Measurements from ENCODE around the gene LOXL1. TPM values are rescaled to one million over a fixed set of nuclear protein-coding genes. Genes with fewer than 3 reads are reported as not detected.
A peak's percentile ranks its signal among the peaks of the same experiment; 100 is the strongest.

Gene LOXL1
- total RNA-seq, 1 donor from 2014 or later: 14.0 TPM

DNA sequence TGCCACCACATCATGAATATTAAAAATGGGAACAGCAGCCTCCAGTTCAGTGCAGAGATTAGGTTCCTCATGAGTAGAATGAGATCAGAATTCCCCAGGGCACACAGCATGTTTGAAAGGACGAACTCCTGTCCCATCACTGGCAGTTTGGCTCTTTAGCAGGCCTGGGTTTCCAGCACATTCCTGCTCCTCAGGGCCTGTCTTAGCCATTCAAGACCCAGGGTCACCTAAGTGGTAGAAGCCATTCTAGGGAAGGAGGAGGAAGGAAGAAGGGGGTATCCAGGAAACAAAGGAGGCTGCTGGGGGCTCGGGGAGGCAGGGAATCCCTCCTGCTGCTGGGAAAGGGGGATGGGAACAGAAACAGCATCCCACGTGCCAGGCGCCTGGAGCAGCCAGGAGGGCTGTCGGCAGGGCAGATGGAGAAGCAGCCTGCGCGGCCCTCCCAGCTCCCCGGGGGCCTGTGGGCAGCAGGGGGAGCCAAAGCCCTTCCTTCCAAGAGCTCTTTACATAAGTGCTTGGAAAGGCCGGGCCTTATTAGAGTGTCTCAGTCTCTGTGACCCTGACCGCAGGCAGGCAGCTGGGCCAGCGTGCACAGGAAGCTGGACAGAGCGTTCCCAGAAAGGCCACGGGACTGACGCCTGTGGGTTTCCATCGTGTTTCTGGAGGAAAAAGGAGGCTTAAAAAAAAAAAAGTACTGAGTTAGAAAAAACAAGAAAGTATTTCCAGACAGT is 24.7 kb downstream of the LOXL1 start:
- peak; percentile 94 for DNase-seq (ENCODE audit: low spot score)

DNA sequence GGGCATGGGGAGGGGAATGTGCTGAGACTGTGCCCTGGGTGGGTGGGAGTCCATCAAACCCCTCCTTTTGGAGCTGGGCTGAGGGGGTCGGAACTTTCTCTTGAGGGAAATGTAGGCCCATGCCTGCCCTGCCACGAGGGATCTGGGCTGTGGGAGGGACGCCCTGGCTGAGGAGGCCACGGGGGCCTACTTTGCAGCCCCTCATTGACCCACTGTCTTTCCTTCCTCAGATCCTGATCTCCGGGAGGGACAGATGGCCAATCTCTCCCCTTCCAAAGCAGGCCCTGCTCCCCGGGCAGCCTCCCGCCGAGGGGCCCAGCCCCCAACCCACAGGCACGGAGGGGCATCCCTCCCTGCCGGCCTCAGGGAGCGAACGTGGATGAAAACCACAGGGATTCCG is 25.3 kb downstream of the LOXL1 start:
- DNase-seq (ENCODE audit: low spot score): no peak

DNA sequence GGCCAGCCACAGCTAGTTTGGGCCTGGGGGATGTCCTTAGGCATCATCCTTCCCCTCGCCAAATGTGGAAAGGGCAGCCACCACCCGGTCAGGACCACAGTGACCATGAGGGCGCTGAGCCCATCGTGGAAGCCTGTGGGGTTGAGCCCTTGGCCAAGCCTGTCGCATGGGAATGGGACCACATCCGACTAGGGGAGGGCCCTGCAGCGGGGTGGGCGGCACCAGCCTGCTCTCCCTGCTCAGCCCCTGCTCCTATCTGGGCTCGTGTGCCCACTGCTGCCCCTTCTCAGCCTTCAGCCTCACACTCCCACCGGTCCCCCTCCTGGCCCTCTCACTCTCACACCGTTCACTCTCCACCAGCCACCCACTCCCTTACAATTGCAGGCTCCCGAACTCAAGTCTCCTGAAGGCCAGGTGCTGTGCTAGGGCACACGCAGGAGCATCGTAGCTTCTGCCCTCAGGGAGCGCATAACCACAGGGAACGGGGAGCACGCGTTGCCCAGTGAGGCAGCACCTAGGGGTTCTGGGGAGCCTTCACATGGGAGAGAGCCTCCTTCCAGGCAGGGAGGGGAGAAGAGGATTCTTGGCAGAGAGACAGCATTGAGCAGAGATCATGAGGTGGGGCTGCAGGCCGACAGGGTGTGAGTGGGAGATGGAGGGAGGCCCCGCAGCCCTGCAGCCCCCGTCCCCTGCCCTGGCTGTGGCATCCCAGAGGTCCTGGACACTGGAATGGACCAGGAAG is 26.1 kb downstream of the LOXL1 start:
- DNase-seq (ENCODE audit: low spot score): no peak

DNA sequence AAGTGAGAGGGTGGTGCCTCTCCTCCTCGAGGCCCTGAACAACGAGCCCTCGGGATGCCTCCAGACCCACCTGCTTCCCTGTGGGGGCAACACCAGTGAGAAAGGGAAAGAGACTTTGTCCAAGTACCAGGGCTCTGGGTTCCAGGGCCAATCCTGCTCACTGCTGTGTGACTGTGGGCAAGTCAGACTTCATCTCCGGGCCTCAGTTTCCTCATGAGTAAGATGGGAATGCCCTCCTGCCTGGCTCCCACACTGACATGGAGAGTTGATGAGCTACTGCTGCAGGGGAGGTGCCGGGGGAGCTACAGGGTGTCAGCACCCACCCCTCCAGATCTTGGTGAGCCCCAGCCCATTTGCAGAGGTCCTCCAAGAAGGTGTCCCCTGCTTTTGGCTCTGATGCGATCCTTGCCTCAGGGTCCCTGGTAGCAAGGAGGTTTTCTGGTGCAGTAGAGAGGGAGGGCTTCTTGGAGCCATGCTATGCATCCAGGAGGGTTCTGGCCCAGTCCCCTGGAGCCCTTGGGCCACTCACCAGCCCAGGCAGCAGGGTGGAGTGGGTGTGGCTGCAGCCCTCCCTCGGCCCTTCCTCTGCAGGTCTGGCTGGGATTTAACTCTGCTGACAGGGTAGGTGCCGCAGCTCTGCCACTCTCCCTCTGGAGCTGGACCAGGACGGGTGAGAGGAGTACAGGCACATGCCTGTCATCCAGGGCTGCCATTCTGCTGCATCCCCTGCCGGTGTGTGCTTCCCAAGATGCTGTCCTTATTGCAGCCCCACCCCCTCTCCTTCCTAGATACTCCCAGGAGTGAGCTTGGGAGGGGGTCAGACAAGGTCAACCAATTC is 26.9 kb downstream of the LOXL1 start:
- DNase-seq (ENCODE audit: low spot score): no peak

DNA sequence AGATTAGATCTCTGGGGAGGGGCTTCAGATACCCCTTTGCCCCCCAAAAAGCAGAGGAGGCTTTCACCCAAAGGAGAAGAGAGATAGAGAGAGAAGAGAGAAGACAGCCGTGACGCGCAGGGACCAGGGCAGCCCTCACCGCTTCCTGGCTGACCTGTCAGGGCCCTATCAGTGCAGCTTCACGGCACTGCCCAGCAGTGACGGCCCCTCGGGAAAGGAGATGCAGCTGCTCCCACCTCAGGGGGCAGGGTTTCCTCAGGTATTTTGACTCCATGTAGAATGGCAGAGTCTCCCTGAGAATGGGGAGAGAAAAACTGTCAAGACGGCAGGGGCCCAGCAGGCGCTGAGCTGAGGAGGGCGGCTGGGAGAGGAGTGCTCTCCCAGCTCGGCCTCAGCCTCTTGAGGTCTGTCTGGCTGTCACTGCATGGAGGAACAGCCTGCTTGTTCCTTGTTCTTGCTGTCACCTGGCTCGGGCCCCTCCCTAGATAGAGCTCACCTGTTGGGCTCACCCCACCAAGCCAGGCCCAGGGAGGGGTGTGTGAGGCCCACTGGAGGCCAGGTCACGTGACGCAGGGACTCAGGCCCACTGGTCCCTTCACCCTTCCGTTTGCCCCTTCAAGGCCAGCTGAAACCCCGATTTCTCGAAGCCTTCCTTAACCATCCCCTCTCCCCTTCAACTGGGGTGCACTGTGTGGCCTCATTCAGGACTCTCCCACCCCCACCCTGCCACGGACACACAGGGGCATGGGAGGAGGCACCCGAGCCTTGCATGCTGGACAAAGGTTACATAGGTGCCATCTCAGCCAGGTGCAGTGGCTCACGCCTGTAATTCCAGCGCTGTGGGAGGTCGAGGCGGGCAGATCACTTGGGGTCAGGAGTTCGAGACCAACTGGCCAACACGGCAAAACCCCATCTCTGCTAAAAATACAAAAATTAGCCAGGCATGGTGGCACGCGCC is 28.2 kb downstream of the LOXL1 start:
- DNase-seq (ENCODE audit: low spot score): no peak

DNA sequence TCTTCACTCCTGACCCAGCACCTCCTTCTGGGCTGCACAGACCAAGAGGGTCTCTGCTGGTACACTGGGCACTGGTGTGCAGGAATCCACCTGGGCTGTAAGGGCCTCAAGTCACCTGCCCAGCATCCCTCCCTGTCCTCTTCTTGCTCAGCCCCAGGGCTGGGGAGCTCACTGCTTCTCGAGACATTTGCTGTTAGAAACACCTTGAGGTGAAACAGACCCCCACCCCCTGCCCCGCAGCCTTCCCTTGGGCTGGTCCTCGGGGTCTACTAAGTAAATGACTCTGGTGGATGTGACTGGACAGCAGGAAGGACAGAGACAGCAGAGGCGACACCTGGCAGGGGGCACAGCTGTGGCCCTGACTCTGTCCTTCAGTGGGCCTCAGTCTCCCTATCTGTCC is 29.1 kb downstream of the LOXL1 start:
- DNase-seq (ENCODE audit: low spot score): no peak

DNA sequence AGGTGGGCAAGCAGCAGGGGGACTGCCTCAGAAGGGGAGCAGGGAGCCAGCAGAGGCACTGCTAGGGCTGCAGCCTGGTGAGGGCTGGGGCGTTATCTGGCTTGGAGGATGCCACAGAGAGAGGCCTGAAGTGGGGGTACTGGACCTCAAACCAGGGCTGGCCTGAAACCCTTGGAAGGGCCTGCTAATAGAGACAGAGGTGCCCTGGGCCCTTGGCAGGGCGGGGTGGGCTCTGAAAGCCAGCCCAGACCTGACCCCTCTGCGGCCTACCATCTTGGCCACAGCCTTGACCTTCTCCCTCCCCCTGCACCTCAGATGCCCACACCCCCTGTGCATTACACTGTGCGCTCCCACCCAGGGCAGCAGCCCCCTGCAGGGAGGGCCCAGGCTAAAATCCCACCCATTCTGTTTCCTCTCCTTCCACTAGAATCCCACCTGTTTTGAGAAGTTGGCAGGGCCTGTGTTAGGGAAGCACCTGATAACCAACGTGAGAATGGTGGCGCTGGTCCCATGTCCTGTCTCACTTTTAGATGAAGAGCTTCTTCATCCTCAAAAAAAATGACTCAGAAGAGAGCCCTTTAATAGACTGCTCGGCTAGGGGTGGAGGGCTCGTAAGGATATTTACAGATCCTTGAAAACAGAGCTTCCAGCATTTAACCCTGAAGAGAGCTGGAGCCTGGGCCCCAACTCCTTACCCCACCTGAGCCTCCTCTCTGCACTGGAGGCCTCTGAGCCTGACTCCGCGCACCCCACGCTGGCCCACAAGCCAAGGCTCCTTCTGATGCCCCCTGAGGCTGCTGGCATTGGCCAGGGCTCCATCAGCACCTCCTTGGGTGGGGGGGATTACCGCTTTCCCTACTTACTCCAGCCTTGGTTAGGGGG is 29.8 kb downstream of the LOXL1 start:
- DNase-seq (ENCODE audit: low spot score): no peak

DNA sequence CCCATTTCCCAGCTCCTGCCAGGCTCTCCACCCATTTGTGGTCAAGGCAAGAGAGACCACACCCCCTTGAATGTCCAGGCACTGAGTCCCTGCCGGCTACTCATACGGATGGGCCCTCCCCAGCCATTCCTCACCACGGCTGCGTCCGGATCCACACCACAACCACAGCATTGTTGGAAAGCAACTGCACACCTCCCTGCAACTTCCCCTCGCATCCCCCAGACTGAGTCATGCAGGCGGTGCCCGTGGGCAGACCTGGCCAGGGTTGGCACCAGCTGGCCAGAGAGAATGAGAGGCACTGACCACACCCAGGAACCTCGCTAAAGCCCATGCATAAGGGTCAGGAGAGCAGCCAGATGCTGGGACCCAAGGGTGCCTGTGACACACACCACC is 30.5 kb downstream of the LOXL1 start:
- DNase-seq (ENCODE audit: low spot score): no peak

DNA sequence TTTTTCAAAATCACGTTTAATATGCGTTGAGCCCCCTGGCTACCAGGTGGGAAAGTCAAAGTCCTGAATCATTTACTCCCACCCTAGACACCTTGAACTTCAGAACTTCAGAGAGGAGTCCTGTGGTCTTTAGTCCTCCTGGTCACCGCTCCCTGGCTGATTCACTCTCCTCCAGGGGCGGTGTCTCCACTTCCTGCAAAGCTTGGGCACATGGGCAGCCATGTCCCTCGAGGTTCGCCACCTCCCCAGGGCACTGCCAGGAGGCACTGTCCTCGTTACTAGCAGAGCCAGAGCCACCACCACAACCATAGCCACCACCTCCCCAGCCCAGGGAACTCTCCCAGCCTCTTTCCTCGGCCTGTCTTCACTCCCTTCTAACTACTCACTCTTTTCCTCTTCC is 31.0 kb downstream of the LOXL1 start:
- DNase-seq (ENCODE audit: low spot score): no peak

DNA sequence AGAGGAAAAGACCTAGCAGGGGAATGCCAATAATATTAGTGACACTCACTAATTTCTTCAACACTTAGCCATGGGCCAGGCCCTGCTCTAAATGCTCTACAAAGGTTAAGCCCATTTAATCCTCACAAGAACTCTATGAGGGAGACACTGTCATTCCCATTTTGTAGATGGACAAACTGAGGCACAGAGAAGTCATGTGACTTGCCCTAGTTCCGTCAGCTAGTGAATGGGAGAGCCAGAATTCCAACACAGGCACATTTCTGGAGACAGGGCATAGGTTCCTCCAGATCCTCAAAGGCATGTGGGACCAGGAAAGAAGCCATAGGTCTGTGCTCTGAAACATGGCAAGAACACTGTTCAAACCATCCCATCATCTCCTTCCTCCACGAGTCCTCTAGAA is 31.5 kb downstream of the LOXL1 start:
- DNase-seq (ENCODE audit: low spot score): no peak

DNA sequence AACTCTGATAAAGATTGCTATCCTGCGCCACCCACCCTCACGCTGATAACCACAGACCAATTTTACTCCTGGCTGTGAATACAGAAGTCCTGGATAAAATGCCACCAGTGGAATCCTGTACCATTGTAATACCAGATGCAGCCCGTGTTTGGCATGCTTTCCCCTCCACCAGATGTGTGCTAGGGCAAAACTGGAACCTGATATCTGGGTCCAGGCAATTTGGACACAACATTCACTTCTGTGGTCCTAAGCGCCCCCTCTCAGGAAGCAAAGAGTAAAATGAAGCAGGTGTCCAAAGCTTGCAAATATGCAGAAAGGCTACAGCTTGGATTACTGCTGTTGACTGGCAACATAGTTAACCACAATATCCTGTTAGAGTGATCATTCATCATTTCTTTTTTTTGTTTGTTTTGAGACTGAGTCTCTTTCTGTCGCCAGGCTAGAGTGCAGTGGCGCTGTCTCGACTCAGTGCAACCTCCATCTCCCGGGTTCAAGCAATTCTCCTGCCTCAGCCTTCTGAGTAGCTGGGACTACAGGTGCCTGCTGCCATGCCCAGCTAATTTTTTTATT is 32.8 kb downstream of the LOXL1 start:
- DNase-seq (ENCODE audit: low spot score): peak; percentile 57

DNA sequence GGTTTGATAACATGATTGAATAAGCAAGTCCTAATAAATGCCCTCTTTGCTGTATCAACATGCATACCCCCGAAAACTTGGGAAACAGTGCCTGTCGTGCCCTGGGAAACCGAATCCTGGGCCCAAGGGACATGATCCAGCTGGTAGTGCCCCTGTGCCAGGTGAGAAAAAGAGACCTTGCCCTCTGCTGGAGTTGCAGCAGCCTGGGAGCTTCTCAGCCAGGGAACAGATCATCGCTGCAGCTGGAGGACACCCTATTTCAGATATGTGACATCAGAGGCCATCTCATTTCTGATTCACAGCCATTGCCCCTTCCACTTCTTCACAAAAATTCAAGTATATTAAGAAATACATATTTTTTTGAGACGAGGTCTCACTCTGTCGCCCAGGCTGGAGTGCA is 33.5 kb downstream of the LOXL1 start:
- peak; percentile 41 for DNase-seq (ENCODE audit: low spot score)

DNA sequence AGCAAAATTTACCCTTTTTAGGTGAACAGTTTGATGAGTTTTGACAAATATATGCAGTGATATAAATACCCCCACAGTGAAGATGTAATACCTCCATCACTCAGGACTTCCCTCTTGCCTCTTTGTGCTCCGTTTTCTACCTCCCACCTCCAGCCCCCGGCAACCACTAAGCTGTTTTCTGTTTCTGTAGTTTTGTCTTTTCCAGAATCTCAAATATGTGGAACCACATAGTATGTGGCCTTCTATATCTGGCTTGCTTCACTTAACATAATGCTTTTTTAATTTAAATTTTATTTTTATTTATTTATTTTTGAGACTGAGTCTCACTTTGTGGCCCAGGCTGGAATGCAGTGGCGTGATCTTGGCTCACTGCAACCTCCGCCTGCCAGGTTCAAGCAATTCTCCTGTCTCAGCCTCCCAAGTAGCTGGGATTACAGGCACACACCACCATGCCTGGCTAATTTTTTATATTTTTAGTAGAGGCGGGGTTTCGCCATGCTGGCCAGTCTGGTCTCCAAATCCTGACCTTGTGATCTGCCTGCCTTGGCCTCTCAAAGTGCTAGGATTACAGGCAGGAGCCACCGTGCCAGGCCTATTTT is 34.3 kb downstream of the LOXL1 start:
- DNase-seq (ENCODE audit: low spot score): peak; percentile 6

DNA sequence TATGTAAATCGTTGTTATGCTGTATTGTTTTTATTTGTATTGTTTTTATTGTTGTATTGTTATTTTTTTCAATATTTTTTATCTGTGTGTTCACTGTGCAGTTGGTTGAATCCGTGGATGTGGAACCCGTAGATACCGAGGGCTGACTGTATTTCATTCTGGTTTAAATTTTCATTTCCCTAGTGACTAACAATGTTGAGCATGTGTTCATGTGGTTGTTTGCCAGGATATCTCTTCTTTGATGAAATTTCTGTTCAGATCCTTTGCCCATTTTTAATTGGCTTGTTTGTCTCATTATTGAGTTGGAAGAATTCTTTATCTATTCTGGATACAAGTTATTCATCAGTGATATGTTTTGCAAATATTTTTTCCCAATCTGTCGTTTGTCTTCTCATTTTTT is 36.2 kb downstream of the LOXL1 start:
- no peak for DNase-seq (ENCODE audit: low spot score)

DNA sequence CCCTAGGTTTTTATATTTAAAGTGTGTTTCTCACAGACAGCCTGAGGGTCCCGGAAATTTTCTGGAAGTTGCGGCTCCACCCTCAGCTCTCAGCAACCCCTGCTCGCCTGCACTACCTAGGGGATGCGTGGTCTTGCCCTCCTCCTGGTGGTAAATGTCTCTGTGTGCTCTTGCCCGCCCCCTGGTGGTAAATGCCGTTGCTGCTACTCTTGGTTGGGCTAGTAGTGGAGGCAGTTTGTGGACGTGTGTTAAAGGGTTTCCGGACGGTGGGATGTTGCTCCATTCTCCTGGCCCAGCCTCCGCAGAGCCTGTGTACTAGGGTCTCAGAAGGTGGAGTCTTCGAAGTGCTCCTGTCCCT is 38.5 kb downstream of the LOXL1 start:
- DNase-seq (ENCODE audit: low spot score): peak; percentile 92

DNA sequence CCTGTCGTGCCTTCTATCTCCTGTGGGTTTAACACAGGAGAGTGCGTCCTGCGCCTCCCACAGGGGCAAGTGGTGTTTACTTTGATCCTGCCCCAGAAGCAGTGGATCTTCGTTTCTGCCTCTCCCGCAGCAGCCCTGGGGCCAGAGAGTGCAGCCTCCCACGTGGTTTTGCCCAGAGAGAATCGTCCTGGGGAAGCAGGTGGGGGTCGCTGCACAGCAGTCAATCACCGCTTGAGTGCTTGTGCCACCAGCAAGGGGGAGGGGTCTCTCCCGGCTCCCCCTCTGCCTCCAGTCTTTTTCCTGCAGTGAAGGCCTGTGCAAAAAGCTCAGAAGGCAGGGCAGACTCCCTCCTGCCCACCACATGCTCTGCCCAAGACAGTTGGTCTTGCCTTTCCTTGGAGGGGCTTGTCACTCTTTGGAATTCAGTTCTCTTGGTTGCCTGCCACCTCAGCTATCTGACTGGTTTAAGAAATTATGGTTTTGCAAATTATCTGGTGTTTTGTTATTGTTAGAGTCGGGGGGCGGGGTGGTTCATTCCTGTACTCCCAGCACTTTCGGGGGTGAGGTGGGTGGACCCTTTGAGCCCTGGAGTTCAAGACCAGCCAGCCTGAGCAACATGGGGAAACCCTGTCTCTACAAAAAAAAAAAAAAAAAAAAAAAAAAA is 39.0 kb downstream of the LOXL1 start:
- DNase-seq (ENCODE audit: low spot score): peak; percentile 72

DNA sequence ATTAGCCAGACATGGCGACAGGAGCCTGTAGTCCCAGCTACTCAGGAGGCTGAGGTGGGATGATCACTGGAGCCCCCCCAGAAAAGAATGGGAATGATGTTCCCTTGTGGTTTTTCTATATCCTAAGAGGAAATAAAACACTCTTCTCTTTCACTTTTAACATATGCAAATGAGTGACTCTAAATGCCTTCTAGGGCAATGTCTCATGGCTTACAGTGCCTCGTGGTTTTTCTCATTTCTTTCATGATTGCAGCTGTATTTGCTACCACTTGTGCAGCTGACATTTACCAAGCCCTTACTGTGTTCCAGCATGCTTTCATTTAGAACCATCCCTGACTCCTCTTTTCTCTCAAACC is 39.5 kb downstream of the LOXL1 start:
- DNase-seq (ENCODE audit: low spot score): no peak

DNA sequence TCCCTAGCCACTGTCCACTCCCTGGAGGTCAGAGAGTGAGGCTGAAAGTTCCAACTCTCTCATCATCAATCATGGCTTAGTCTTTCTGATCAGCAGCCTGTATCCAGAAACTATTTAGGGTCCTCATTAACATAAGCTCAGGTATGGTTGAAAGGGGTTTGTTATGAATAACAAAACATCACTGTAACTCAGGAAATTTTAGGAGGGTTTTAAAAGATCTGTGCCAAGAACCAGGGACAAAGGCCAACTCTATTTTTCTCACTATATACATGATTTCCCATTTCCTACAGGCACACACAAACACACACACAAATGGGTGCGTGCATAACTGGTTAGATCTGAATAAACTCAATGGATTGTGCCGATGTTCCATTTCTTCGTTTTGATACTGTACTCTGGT is 42.2 kb downstream of the LOXL1 start:
- no peak for DNase-seq (ENCODE audit: low spot score)

Measured in mesenteric fat pad (tissue), 1 donor.